Measurements from ENCODE around the gene WDR27. TPM values are rescaled to one million over a fixed set of nuclear protein-coding genes. Genes with fewer than 3 reads are reported as not detected.

The WDR27 gene
- total RNA-seq, 2 experiments from 2014 or later, result 34.3 to 36.2 TPM

GRCh38 chr6:169557887-169558286 is 143.9 kb downstream of the WDR27 start:
- peaks cover 33% of the 10 kb centered on the region for H3K27me3 Mint-ChIP-seq
- no peak overlapping the region for H3K4me3 Mint-ChIP-seq
- ChIA-PET CTCF (no interaction called here), POLR2A (no interaction called here)
- H3K4me1 Mint-ChIP-seq, result peaks cover 13% of the 10 kb centered on the region
- H3K27ac Mint-ChIP-seq, result no peak overlapping the region
- peaks cover 7% of the 10 kb centered on the region for H3K9me3 Mint-ChIP-seq (ENCODE audit: low read depth)
- ATAC-seq, result no peak
- peaks cover 31% of the 10 kb centered on the region for H3K36me3 Mint-ChIP-seq (ENCODE audit: low read depth)
- DNase-seq, result no peak
- intact Hi-C loops (cut with DNase I, micrococcal nuclease), result loop anchor here (1.0 to 2.0 kb wide), 3 partner anchors 28 to 145 kb away; partner anchors contain the start of genes C6orf120 (in 1 of the 2) and WDR27 (in 1 of the 2)

GRCh38 chr6:169556758-169557548 is 144.9 kb downstream of the WDR27 start:
- peak; percentile 100 for ATAC-seq

GRCh38 chr6:169555971-169556617 is 145.7 kb downstream of the WDR27 start:
- peaks cover 17% of the 10 kb centered on the region for H3K36me3 Mint-ChIP-seq (ENCODE audit: low read depth)
- ATAC-seq (no peak), DNase-seq (no peak)
- ChIA-PET POLR2A (no interaction called here), CTCF (no interaction called here)
- no peaks in the 10 kb centered on the region for H3K9me3 Mint-ChIP-seq (ENCODE audit: low read depth)
- H3K4me3 Mint-ChIP-seq, result no peak overlapping the region
- no peak overlapping the region for H3K27ac Mint-ChIP-seq
- H3K4me1 Mint-ChIP-seq, result peaks cover 13% of the 10 kb centered on the region
- intact Hi-C loops (cut with DNase I, micrococcal nuclease), result loop anchor here (2.0 kb wide), 2 partner anchors 33 to 147 kb away; partner anchors contain the start of genes C6orf120 (in 1 of the 2) and WDR27 (in 1 of the 2)
- peaks cover 27% of the 10 kb centered on the region for H3K27me3 Mint-ChIP-seq

More at GRCh38 chr6:169556758-169557548, 144.9 kb downstream of the WDR27 start:
- CTCF ChIA-PET, result no interaction called here
- peaks cover 30% of the 10 kb centered on the region for H3K27me3 Mint-ChIP-seq
- intact Hi-C loops (cut with DNase I, micrococcal nuclease), result loop anchor here (1.0 to 2.0 kb wide), 3 partner anchors 27 to 146 kb away; partner anchors contain the start of genes C6orf120 (in 1 of the 2) and WDR27 (in 1 of the 2)
- peaks cover 3% of the 10 kb centered on the region for H3K9me3 Mint-ChIP-seq (ENCODE audit: low read depth)
- H3K36me3 Mint-ChIP-seq (ENCODE audit: low read depth), result peaks cover 21% of the 10 kb centered on the region
- DNase-seq, result peak; percentile 72
- POLR2A ChIA-PET, result no interaction called here
- no peak overlapping the region for H3K27ac Mint-ChIP-seq
- peak overlapping the region; percentile 7 for H3K4me3 Mint-ChIP-seq
- H3K4me1 Mint-ChIP-seq, result peaks cover 13% of the 10 kb centered on the region

GRCh38 chr6:169545982-169546381 is 155.8 kb downstream of the WDR27 start:
- intact Hi-C loops (cut with DNase I, micrococcal nuclease), result no loop called here
- peaks cover 4% of the 10 kb centered on the region for H3K36me3 Mint-ChIP-seq (ENCODE audit: low read depth)
- no peaks in the 10 kb centered on the region for H3K4me1 Mint-ChIP-seq
- H3K9me3 Mint-ChIP-seq (ENCODE audit: low read depth), result peaks cover 8% of the 10 kb centered on the region
- no peak for DNase-seq
- no peak overlapping the region for H3K27ac Mint-ChIP-seq
- no peak for ATAC-seq
- ChIA-PET CTCF (no interaction called here), POLR2A (no interaction called here)
- no peak overlapping the region for H3K4me3 Mint-ChIP-seq
- no peaks in the 10 kb centered on the region for H3K27me3 Mint-ChIP-seq

- peaks cover 4% of the 10 kb centered on the region for H3K36me3 Mint-ChIP-seq (ENCODE audit: low read depth)
- no peaks in the 10 kb centered on the region for H3K4me1 Mint-ChIP-seq
- H3K27me3 Mint-ChIP-seq, result no peaks in the 10 kb centered on the region
- H3K27ac Mint-ChIP-seq, result no peak overlapping the region
- H3K4me3 Mint-ChIP-seq, result no peak overlapping the region
- ATAC-seq, result no peak
- DNase-seq, result no peak
- POLR2A ChIA-PET, result no interaction called here
- CTCF ChIA-PET, result no interaction called here
- intact Hi-C loops (cut with DNase I, micrococcal nuclease), result no loop called here
- peaks cover 6% of the 10 kb centered on the region for H3K9me3 Mint-ChIP-seq (ENCODE audit: low read depth)
Measured at GRCh38 chr6:169543704-169544103, 158.1 kb downstream of the WDR27 start.

- no peak for ATAC-seq
- intact Hi-C loops (cut with DNase I, micrococcal nuclease), result no loop called here
- Mint-ChIP-seq H3K9me3 (ENCODE audit: low read depth) (peaks cover 3% of the 10 kb centered on the region), H3K4me3 (no peak overlapping the region), H3K4me1 (no peaks in the 10 kb centered on the region), H3K36me3 (ENCODE audit: low read depth) (peaks cover 5% of the 10 kb centered on the region), H3K27ac (no peak overlapping the region), H3K27me3 (no peaks in the 10 kb centered on the region)
- ChIA-PET CTCF (no interaction called here), POLR2A (no interaction called here)
- no peak for DNase-seq
Measured at GRCh38 chr6:169542491-169542890, 159.3 kb downstream of the WDR27 start.

GRCh38 chr6:169539176-169539897 is 162.5 kb downstream of the WDR27 start:
- intact Hi-C loops (cut with DNase I, micrococcal nuclease), result no loop called here
- H3K4me3 Mint-ChIP-seq, result no peak overlapping the region
- POLR2A ChIA-PET, result interaction anchor here (0.7 kb wide), 1 partner anchor 1010 kb away, joined by 3 read pairs; no protein-coding TSS in a partner anchor
- H3K27me3 Mint-ChIP-seq, result no peaks in the 10 kb centered on the region
- H3K4me1 Mint-ChIP-seq, result no peaks in the 10 kb centered on the region
- DNase-seq, result no peak
- ATAC-seq, result no peak
- CTCF ChIA-PET, result no interaction called here
- peaks cover 15% of the 10 kb centered on the region for H3K36me3 Mint-ChIP-seq (ENCODE audit: low read depth)
- peaks cover 16% of the 10 kb centered on the region for H3K9me3 Mint-ChIP-seq (ENCODE audit: low read depth)
- H3K27ac Mint-ChIP-seq, result no peak overlapping the region

- H3K36me3 Mint-ChIP-seq (ENCODE audit: low read depth), result peaks cover 24% of the 10 kb centered on the region
- H3K4me3 Mint-ChIP-seq, result no peak overlapping the region
- intact Hi-C loops (cut with DNase I, micrococcal nuclease), result no loop called here
- H3K4me1 Mint-ChIP-seq, result no peaks in the 10 kb centered on the region
- ATAC-seq (no peak), DNase-seq (no peak)
- ChIA-PET CTCF (no interaction called here), POLR2A (no interaction called here)
- H3K27me3 Mint-ChIP-seq, result no peaks in the 10 kb centered on the region
- peaks cover 21% of the 10 kb centered on the region for H3K9me3 Mint-ChIP-seq (ENCODE audit: low read depth)
- no peak overlapping the region for H3K27ac Mint-ChIP-seq
Measured at GRCh38 chr6:169536446-169537170, 165.2 kb downstream of the WDR27 start.

- ATAC-seq (no peak), DNase-seq (no peak)
- Mint-ChIP-seq H3K9me3 (ENCODE audit: low read depth) (peaks cover 21% of the 10 kb centered on the region), H3K36me3 (ENCODE audit: low read depth) (peaks cover 24% of the 10 kb centered on the region), H3K27ac (no peak overlapping the region), H3K27me3 (no peaks in the 10 kb centered on the region), H3K4me1 (peaks cover 16% of the 10 kb centered on the region), H3K4me3 (no peak overlapping the region)
- ChIA-PET CTCF (no interaction called here), POLR2A (no interaction called here)
- intact Hi-C loops (cut with DNase I, micrococcal nuclease), result no loop called here
Measured at GRCh38 chr6:169534039-169534421, 167.8 kb downstream of the WDR27 start.

GRCh38 chr6:169533301-169534038 is 168.4 kb downstream of the WDR27 start:
- no peaks in the 10 kb centered on the region for H3K27me3 Mint-ChIP-seq

More at GRCh38 chr6:169533301-169534038, 168.4 kb downstream of the WDR27 start:
- no peak overlapping the region for H3K27ac Mint-ChIP-seq
- H3K4me3 Mint-ChIP-seq, result no peak overlapping the region
- ChIA-PET CTCF (no interaction called here), POLR2A (no interaction called here)
- intact Hi-C loops (cut with DNase I, micrococcal nuclease), result no loop called here
- ATAC-seq (no peak), DNase-seq (no peak)
- H3K4me1 Mint-ChIP-seq, result peaks cover 16% of the 10 kb centered on the region
- peaks cover 24% of the 10 kb centered on the region for H3K36me3 Mint-ChIP-seq (ENCODE audit: low read depth)
- H3K9me3 Mint-ChIP-seq (ENCODE audit: low read depth), result peaks cover 21% of the 10 kb centered on the region
